PC-9 (cell line): ENCODE results near the gene RPL7A. TPM values are rescaled to one million over a fixed set of nuclear protein-coding genes. Genes with fewer than 3 reads are reported as not detected.
A peak's percentile ranks its signal among the peaks of the same experiment; 100 is the strongest.

Experiments
- BruUV-seq: library from RNA; stranded (reverse); fragments of 400-500 nt; replicated peaks from 2 replicates; lab custom pipeline; 2021; lab: Mats Ljungman, UMichigan
- CTCF ChIA-PET: fragments of 300-600 bp; sonication (Branson Sonifier 250); formaldehyde crosslinking; loops from one replicate; lab custom pipeline; 2022; ENCODE audit warnings: antibody characterized with exemption; lab: Charles Lee
- POLR2A ChIA-PET: fragments of 300-600 bp; sonication (Branson Sonifier 250); formaldehyde crosslinking; loops from one replicate; lab custom pipeline; 2022; ENCODE audit warnings: antibody characterized with exemption; ENCODE audit not compliant: unreplicated experiment; lab: Charles Lee
- DNase-seq, 2 experiments: peaks; one replicate each; pipeline versions ENCODE4 v3.0.0 to v3.0.0-alpha.2; 2015 to 2022; ENCODE audit warnings: mixed read lengths in 1 of 2
- H2AFZ ChIP-seq: fragments of 200-600 bp; sonication (generic); 2 replicates; pipeline ENCODE4 v1.8.1; 2017; ENCODE audit warnings: antibody characterized with exemption
- H3F3A ChIP-seq: fragments of 200-600 bp; sonication (generic); 2 replicates; pipeline ENCODE4 v1.8.1; 2017; ENCODE audit warnings: antibody characterized with exemption, mild to moderate bottlenecking, low read depth; ENCODE audit not compliant: insufficient read depth
- H3K27ac ChIP-seq: fragments of 200-600 bp; sonication (generic); 2 replicates; pipeline ENCODE4 v1.6.1; 2016; ENCODE audit warnings: mixed run types
- H3K27me3 ChIP-seq: fragments of 200-600 bp; sonication (generic); 2 replicates; pipeline ENCODE4 v1.6.1; 2016; ENCODE audit warnings: low read depth, mixed run types; ENCODE audit not compliant: insufficient read depth
- H3K36me3 ChIP-seq: fragments of 200-600 bp; sonication (generic); 2 replicates; pipeline ENCODE4 v1.6.1; 2016; ENCODE audit warnings: low read depth, mixed run types
- H3K4me1 ChIP-seq: fragments of 200-600 bp; sonication (generic); replicated peaks from 2 replicates; pipeline ENCODE4 v1.6.1; 2016; ENCODE audit warnings: mixed run types; ENCODE audit not compliant: insufficient read depth
- H3K4me2 ChIP-seq: fragments of 200-600 bp; sonication (generic); 2 replicates; pipeline ENCODE4 v1.6.1; 2017; ENCODE audit warnings: mixed run types
- H3K4me3 ChIP-seq: fragments of 200-600 bp; sonication (generic); 2 replicates; pipeline ENCODE4 v1.6.1; 2016; ENCODE audit warnings: mixed run types
- H3K79me2 ChIP-seq: fragments of 200-600 bp; sonication (generic); 2 replicates; pipeline ENCODE4 v1.6.1; 2017; ENCODE audit warnings: low read depth, mixed run types
- H3K9me2 ChIP-seq: fragments of 200-600 bp; sonication (generic); 2 replicates; pipeline ENCODE4 v1.8.1; 2017; ENCODE audit warnings: mild to moderate bottlenecking; ENCODE audit not compliant: insufficient read depth
- H3K9me3 ChIP-seq: fragments of 200-600 bp; sonication (generic); 2 replicates; pipeline ENCODE4 v1.8.1; 2016; ENCODE audit warnings: low read depth; ENCODE audit not compliant: insufficient read depth
- H4K20me1 ChIP-seq: fragments of 200-600 bp; sonication (generic); 2 replicates; pipeline ENCODE4 v1.8.1; 2017; ENCODE audit not compliant: insufficient read depth
- EZH2 ChIP-seq: fragments of 200-600 bp; sonication (generic); IDR thresholded peaks from 2 replicates; pipeline ENCODE4 v1.8.0; 2017; ENCODE audit warnings: antibody characterized with exemption, low read depth
- intact Hi-C: fragments of 100-400 bp; cut with micrococcal nuclease; formaldehyde crosslinking; loops from one replicate; pipeline ENCODE4 v1.10.0; 2022; ENCODE audit not compliant: unreplicated experiment
- total RNA-seq: library from RNA; stranded (reverse); gene quantifications from 2 replicates; pipeline ENCODE4 v1.2.3, GENCODE V29; 2021
- TF ChIP-seq, protein P1 (sequence below): fragments of 200-600 bp; sonication (generic); conservative IDR thresholded peaks from 2 replicates; pipeline ENCODE4 v1.6.1; 2017; ENCODE audit warnings: mixed run types, antibody characterized with exemption, mild to moderate bottlenecking, moderate library complexity

The RPL7A gene
- total RNA-seq, 1 experiment from 2014 or later = 2,381 TPM

DNA sequence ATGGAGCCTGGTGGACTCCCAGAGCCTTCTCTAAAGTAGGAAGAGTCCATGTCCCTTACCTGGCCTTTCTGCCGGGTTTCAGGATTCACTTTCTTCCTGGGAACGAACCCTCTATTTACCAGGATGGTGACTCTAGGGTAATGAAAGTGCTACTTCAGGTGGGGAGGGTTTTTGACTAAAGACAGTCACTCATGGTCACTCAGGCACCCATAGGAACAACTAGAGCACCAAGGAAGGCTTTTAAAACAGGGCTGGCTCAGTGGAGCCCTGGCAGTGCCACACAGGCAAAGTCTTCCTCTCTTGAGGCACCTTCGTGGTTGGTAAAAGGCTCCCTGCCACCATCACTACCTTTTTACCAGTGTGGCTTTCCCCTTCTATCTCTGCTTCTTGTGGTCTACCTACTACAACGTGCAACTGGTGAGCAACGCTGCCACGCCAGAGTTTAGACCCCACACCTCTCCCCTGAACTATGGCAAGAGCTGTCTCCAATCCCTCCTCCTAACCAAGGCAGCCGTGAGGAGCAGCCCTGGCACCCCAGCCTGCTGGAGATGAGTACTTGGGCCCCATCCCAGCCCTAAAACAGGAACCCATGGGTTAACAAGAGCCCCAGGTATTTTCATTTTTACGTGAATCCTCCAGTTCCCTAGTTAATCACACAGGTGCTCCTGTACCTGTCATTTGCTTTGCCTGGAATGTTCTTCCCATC lies 4.8 kb downstream of the RPL7A start:
- Histone ChIP-seq H2AFZ (no peak overlapping the region), H3K27ac (no peak overlapping the region), H3K79me2 (peaks cover 55% of the 10 kb centered on the region), H3K27me3 (no peaks in the 10 kb centered on the region), H4K20me1 (peaks cover 44% of the 10 kb centered on the region), H3K4me3 (no peak overlapping the region), H3K4me2 (no peak overlapping the region), H3K4me1 (peaks cover 27% of the 10 kb centered on the region), H3K36me3 (peaks cover 41% of the 10 kb centered on the region), H3K9me2 (no peaks in the 10 kb centered on the region), H3K9me3 (no peaks in the 10 kb centered on the region), H3F3A (peaks cover 70% of the 10 kb centered on the region)
- TF ChIP-seq, protein P1, sequence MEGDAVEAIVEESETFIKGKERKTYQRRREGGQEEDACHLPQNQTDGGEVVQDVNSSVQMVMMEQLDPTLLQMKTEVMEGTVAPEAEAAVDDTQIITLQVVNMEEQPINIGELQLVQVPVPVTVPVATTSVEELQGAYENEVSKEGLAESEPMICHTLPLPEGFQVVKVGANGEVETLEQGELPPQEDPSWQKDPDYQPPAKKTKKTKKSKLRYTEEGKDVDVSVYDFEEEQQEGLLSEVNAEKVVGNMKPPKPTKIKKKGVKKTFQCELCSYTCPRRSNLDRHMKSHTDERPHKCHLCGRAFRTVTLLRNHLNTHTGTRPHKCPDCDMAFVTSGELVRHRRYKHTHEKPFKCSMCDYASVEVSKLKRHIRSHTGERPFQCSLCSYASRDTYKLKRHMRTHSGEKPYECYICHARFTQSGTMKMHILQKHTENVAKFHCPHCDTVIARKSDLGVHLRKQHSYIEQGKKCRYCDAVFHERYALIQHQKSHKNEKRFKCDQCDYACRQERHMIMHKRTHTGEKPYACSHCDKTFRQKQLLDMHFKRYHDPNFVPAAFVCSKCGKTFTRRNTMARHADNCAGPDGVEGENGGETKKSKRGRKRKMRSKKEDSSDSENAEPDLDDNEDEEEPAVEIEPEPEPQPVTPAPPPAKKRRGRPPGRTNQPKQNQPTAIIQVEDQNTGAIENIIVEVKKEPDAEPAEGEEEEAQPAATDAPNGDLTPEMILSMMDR = no peak
- TF ChIP-seq EZH2 = no peak
- POLR2A ChIA-PET = interaction anchor here (0.6 kb wide), 1 partner anchor 167 kb away, joined by 4 read pairs; no protein-coding TSS in a partner anchor
- intact Hi-C loops = no loop called here
- BruUV-seq = no TSS peak
- no peak for DNase-seq
- CTCF ChIA-PET = no interaction called here

DNA sequence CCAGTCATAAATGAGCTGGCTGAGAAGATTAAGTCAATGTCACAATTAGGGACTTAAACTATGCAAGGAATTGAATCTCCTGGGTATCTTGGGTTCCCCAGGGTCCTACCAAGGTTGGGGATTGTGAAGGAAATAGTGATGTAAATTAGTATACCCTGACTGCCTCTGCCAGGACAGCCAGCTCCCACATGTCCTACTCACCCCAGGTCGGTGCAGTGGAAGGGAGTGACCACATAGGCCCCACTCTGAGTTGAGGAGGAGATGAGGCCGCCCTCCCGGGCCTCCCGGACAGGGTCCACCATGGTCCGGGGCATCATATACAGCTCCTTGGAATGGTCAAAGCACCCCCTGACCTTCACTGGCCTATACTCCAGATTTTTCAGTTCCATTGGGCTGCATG lies 5.5 kb downstream of the RPL7A start:
- Histone ChIP-seq H3K27ac (0 out of 2 replicates have a peak overlapping the region, but pooled peaks have one; percentile 1), H4K20me1 (peaks cover 43% of the 10 kb centered on the region), H2AFZ (no peak overlapping the region), H3K9me2 (no peaks in the 10 kb centered on the region), H3K4me2 (no peak overlapping the region), H3K9me3 (no peaks in the 10 kb centered on the region), H3K27me3 (no peaks in the 10 kb centered on the region), H3K4me1 (peaks cover 27% of the 10 kb centered on the region), H3K36me3 (peaks cover 39% of the 10 kb centered on the region), H3K4me3 (no peak overlapping the region), H3F3A (peaks cover 65% of the 10 kb centered on the region), H3K79me2 (peaks cover 50% of the 10 kb centered on the region)
- DNase-seq = no peak
- TF ChIP-seq EZH2 = no peak
- TF ChIP-seq, protein P1 = no peak
- CTCF ChIA-PET = no interaction called here
- POLR2A ChIA-PET = interaction anchor here (0.6 kb wide), 1 partner anchor 86 kb away, joined by 5 read pairs; no protein-coding TSS in a partner anchor
- intact Hi-C loops = no loop called here
- no TSS peak for BruUV-seq

DNA sequence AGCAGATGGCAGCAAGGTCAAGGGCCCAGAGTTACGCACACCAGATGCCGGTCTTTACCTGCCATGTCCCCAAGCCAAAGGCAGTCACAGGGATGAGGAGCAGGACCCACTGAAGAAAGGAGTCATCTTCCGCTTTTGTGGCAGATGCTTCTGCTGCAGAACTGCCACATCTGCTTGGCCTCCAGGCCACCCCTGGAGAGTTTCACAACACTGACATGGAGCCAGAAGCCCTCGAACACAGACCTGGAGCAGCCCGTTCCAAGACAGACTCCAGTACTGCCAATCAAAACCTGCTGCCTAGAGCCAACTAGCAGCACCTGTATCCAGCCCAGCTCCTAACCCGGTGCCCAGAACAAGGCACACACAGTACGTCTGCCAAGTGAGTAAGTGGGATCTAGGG lies 6.7 kb downstream of the RPL7A start:
- Histone ChIP-seq H3K79me2 (peaks cover 37% of the 10 kb centered on the region), H3K4me2 (peak overlapping the region; percentile 91), H4K20me1 (peaks cover 34% of the 10 kb centered on the region), H3F3A (peaks cover 53% of the 10 kb centered on the region), H3K4me1 (peaks cover 21% of the 10 kb centered on the region), H3K27ac (no peak overlapping the region), H3K36me3 (peaks cover 27% of the 10 kb centered on the region), H3K4me3 (peak overlapping the region; percentile 88; the same call in 1 of the 2 replicates), H3K27me3 (no peaks in the 10 kb centered on the region), H3K9me3 (no peaks in the 10 kb centered on the region), H3K9me2 (no peaks in the 10 kb centered on the region), H2AFZ (no peak overlapping the region)
- no peak for DNase-seq
- ChIA-PET POLR2A (interaction anchor here (0.6 kb wide), 2 partner anchors 13 to 19 kb away, joined by 3 to 6 read pairs; no protein-coding TSS in a partner anchor), CTCF (no interaction called here)
- TF ChIP-seq, protein P1 = no peak
- intact Hi-C loops = loop anchor here (5.0 kb wide), 1 partner anchor 133 kb away; no protein-coding TSS in a partner anchor
- no TSS peak for BruUV-seq
